Small intestine (tissue), 7 donors: ENCODE data around the gene NR2F2. TPM values are rescaled to one million over a fixed set of nuclear protein-coding genes. Genes with fewer than 3 reads are reported as not detected.

Source experiments
- DNase-seq, 2 donors: peaks; one replicate each; pipeline versions ENCODE4 v3.0.0 to v3.0.0-alpha.2; 2013
- FAIRE-seq: peaks from 2 replicates; lab custom pipeline; 2012; peaks lifted over from hg19 to GRCh38; lab: Jason Lieb, UNC
- H3K27ac ChIP-seq, 3 donors: one replicate each; pipeline ENCODE4 v1.5.1; 2013; ENCODE audit warnings: low read length in 2 of 3, mild to moderate bottlenecking in 2 of 3, control low read depth in 1 of 3, inconsistent platforms in 1 of 3, low read depth in 1 of 3, moderate library complexity in 1 of 3
- H3K27me3 ChIP-seq, 3 donors: one replicate each; pipeline ENCODE4 v1.6.1; 2013; ENCODE audit warnings: low read length in 3 of 3, inconsistent platforms in 1 of 3; ENCODE audit not compliant: control insufficient read depth in 3 of 3, insufficient read depth in 3 of 3
- H3K36me3 ChIP-seq, 3 donors: one replicate each; pipeline ENCODE4 v1.6.1; 2013; ENCODE audit warnings: low read length in 3 of 3, inconsistent platforms in 1 of 3, low read depth in 1 of 3, mild to moderate bottlenecking in 1 of 3, moderate library complexity in 1 of 3; ENCODE audit not compliant: control insufficient read depth in 3 of 3, insufficient read depth in 2 of 3
- H3K4me1 ChIP-seq, 3 donors: one replicate each; pipeline ENCODE4 v1.6.1; 2013; ENCODE audit warnings: low read length in 2 of 3, inconsistent platforms in 1 of 3, low read depth in 1 of 3, mild to moderate bottlenecking in 1 of 3, moderate library complexity in 1 of 3; ENCODE audit not compliant: control insufficient read depth in 3 of 3, insufficient read depth in 2 of 3
- H3K4me3 ChIP-seq, 3 donors: one replicate each; pipeline ENCODE4 v1.5.1; 2013; ENCODE audit warnings: low read length in 3 of 3, control low read depth in 1 of 3, inconsistent platforms in 1 of 3, low read depth in 1 of 3, mild to moderate bottlenecking in 1 of 3, moderate library complexity in 1 of 3
- H3K9me3 ChIP-seq, 2 donors: one replicate each; pipeline ENCODE4 v1.6.1; 2013; ENCODE audit warnings: low read depth in 1 of 2, low read length in 1 of 2; ENCODE audit not compliant: control insufficient read depth in 2 of 2, insufficient read depth in 1 of 2
- whole genome bisulfite sequencing, 3 donors: extraction: QIAGEN DNeasy Blood & Tissue Kit; methylation state at CpG; one replicate each; pipeline ENCODE4 v1.1.7; 2013; 5-methylcytosine and 5-hydroxymethylcytosine counted together
- polyA plus RNA-seq, 4 donors: library from polyadenylated mRNA; stranded (reverse) in 3 of 4; unstranded in 1 of 4; fragments of 200-250 nt in 3 of 4; fragments of 120-200 nt in 1 of 4; gene quantifications; one replicate each; pipeline versions ENCODE4 v1.2.1 to v1.2.3, GENCODE V29; 2013
- donor health status: healthy with polysubstance abuse.
- donor health status: control.
- donor health status: control.
- donor health status: Bipolar disorder and iron deficiency.
- donor health status: healthy.

Gene NR2F2
- polyA plus RNA-seq, 4 donors = 3.6 to 34.1 (median 15.6) TPM

- no peak overlapping the region for H3K27ac ChIP-seq
- 56 to 81% (median 75%) methylated on average over 4 of the region's 4 CpGs for WGBS, 3 donors
- DNase-seq (no peak), FAIRE-seq (no peak)
- H3K4me3 ChIP-seq = no peak overlapping the region
- peaks cover 0 to 12% (median 4%) of the 10 kb centered on the region in 3 donors for H3K4me1 ChIP-seq
- H3K9me3 ChIP-seq = no peaks in the 10 kb centered on the region
- H3K36me3 ChIP-seq = peaks cover 0 to 21% (median 0%) of the 10 kb centered on the region in 3 donors
- H3K27me3 ChIP-seq = peaks cover 8 to 54% (median 16%) of the 10 kb centered on the region in 3 donors
These were observed 18.7 kb downstream of the NR2F2 start for GRCh38 chr15:96349034-96349856.

GRCh38 chr15:96349857-96350720, 19.6 kb downstream of the NR2F2 start:
- FAIRE-seq (no peak), DNase-seq (no peak)
- H3K27ac ChIP-seq = no peak overlapping the region
- H3K4me3 ChIP-seq = no peak overlapping the region
- H3K27me3 ChIP-seq = peaks cover 11 to 57% (median 16%) of the 10 kb centered on the region in 3 donors
- WGBS, 3 donors = 37 to 69% (median 56%) methylated on average over 7 of the region's 7 CpGs
- no peaks in the 10 kb centered on the region for H3K9me3 ChIP-seq
- peaks cover 0 to 13% (median 0%) of the 10 kb centered on the region in 3 donors for H3K36me3 ChIP-seq
- peaks cover 0 to 17% (median 4%) of the 10 kb centered on the region in 3 donors for H3K4me1 ChIP-seq

- no peaks in the 10 kb centered on the region for H3K9me3 ChIP-seq
- H3K27ac ChIP-seq = peak overlapping the region in 1 of 3 donors; percentile 17
- 23 to 48% (median 32%) methylated on average over 19 of the region's 19 CpGs for WGBS, 3 donors
- peaks cover 11 to 62% (median 15%) of the 10 kb centered on the region in 3 donors for H3K27me3 ChIP-seq
- FAIRE-seq = no peak
- H3K36me3 ChIP-seq = peaks cover 0 to 12% (median 0%) of the 10 kb centered on the region in 3 donors
- no peak for DNase-seq
- H3K4me1 ChIP-seq = peaks cover 0 to 10% (median 0%) of the 10 kb centered on the region in 3 donors
- no peak overlapping the region for H3K4me3 ChIP-seq
These were observed 20.6 kb downstream of the NR2F2 start for GRCh38 chr15:96350934-96351724.

- Histone ChIP-seq H3K27me3 (peaks cover 11 to 66% (median 17%) of the 10 kb centered on the region in 3 donors), H3K27ac (peak overlapping the region in 1 of 3 donors; percentile 56), H3K4me3 (peak overlapping the region in 1 of 3 donors; percentile 11), H3K9me3 (no peaks in the 10 kb centered on the region), H3K4me1 (peaks cover 0 to 16% (median 0%) of the 10 kb centered on the region in 3 donors), H3K36me3 (peaks cover 0 to 12% (median 0%) of the 10 kb centered on the region in 3 donors)
- WGBS, 3 donors = 11 to 39% (median 18%) methylated on average over 55 to 56 of the region's 56 CpGs
- no peak for FAIRE-seq
- DNase-seq = no peak
These were observed 21.5 kb downstream of the NR2F2 start for GRCh38 chr15:96351761-96352603.

GRCh38 chr15:96352604-96353405, 22.3 kb downstream of the NR2F2 start:
- peak overlapping the region in 1 of 3 donors; percentile 56 for H3K27ac ChIP-seq
- no peak for FAIRE-seq

GRCh38 chr15:96353416-96353929, 23.0 kb downstream of the NR2F2 start:
- Histone ChIP-seq H3K4me3 (no peak overlapping the region), H3K27me3 (peaks cover 14 to 78% (median 17%) of the 10 kb centered on the region in 3 donors), H3K27ac (peak overlapping the region in 1 of 3 donors; percentile 18), H3K36me3 (peaks cover 0 to 8% (median 0%) of the 10 kb centered on the region in 3 donors), H3K9me3 (no peaks in the 10 kb centered on the region), H3K4me1 (peaks cover 2 to 20% (median 2%) of the 10 kb centered on the region in 3 donors)
- no peak for DNase-seq
- 45 to 56% (median 50%) methylated on average over 25 of the region's 25 CpGs for WGBS, 3 donors
- FAIRE-seq = no peak

More at GRCh38 chr15:96352604-96353405, 22.3 kb downstream of the NR2F2 start:
- Histone ChIP-seq H3K4me3 (no peak overlapping the region), H3K36me3 (peaks cover 0 to 10% (median 0%) of the 10 kb centered on the region in 3 donors), H3K9me3 (no peaks in the 10 kb centered on the region), H3K4me1 (peaks cover 0 to 19% (median 0%) of the 10 kb centered on the region in 3 donors), H3K27me3 (peaks cover 11 to 71% (median 17%) of the 10 kb centered on the region in 3 donors)
- no peak for DNase-seq
- 64 to 74% (median 73%) methylated on average over 12 of the region's 12 CpGs for WGBS, 3 donors
